Suprapubic skin (tissue), 4 donors: ENCODE data around the gene FRZB. TPM values are rescaled to one million over a fixed set of nuclear protein-coding genes. Genes with fewer than 3 reads are reported as not detected.

Source experiments
- DNase-seq, 2 donors: peaks; one replicate each; pipeline ENCODE4 v3.0.0-alpha.2; 2019; ENCODE audit warnings: low spot score in 2 of 2
- H3K27ac ChIP-seq: fragments of 200-600 bp; sonication (generic); one replicate; pipeline ENCODE4 v1.5.1; 2019
- H3K27me3 ChIP-seq: fragments of 200-600 bp; sonication (generic); one replicate; pipeline ENCODE4 v1.5.1; 2019
- H3K36me3 ChIP-seq: fragments of 200-600 bp; sonication (generic); one replicate; pipeline ENCODE4 v1.5.1; 2019
- H3K4me1 ChIP-seq: fragments of 200-600 bp; sonication (generic); one replicate; pipeline ENCODE4 v1.5.1; 2019
- H3K4me3 ChIP-seq: fragments of 200-600 bp; sonication (generic); one replicate; pipeline ENCODE4 v1.5.1; 2019; ENCODE audit warnings: mild to moderate bottlenecking
- H3K9me3 ChIP-seq: fragments of 200-600 bp; sonication (generic); one replicate; pipeline ENCODE4 v1.5.1; 2019
- CTCF ChIP-seq, 2 donors: fragments of 200-600 bp in 1 of 2; fragments of 450-650 bp in 1 of 2; sonication (generic) in 1 of 2; IDR thresholded peaks; one replicate each; pipeline ENCODE4 v1.5.1; 2016 to 2019; ENCODE audit warnings: antibody characterized with exemption in 2 of 2, mild to moderate bottlenecking in 1 of 2, moderate library complexity in 1 of 2
- EP300 ChIP-seq: sonication (generic); formaldehyde crosslinking; IDR thresholded peaks from one replicate; pipeline ENCODE4 v1.6.1; 2017; ENCODE audit warnings: antibody characterized with exemption
- POLR2A ChIP-seq, 2 donors: fragments of 450-650 bp; IDR thresholded peaks; one replicate each; pipeline ENCODE4 v1.6.1; 2017; ENCODE audit warnings: antibody characterized with exemption in 2 of 2, mild to moderate bottlenecking in 2 of 2, moderate library complexity in 2 of 2
- POLR2AphosphoS5 ChIP-seq, 3 donors: sonication (generic); formaldehyde crosslinking; IDR thresholded peaks; one replicate each; pipeline ENCODE4 v1.6.1; 2017; ENCODE audit warnings: antibody characterized with exemption in 3 of 3
- WGBS: methylation state at CpG from one replicate; pipeline ENCODE4 v1.1.5; 2018; 5-methylcytosine and 5-hydroxymethylcytosine counted together
- total RNA-seq, 4 donors: library from RNA; depleted of rRNA; stranded (reverse); fragments of >200 nt; gene quantifications; one replicate each; pipeline ENCODE4 v1.1.0, GENCODE V29; 2016

FRZB gene
- total RNA-seq, 4 donors from 2014 or later: 10.7 to 20.3 (median 13.4) TPM

- Histone ChIP-seq H3K36me3 (no peaks in the 10 kb centered on the region), H3K27ac (no peak overlapping the region), H3K4me1 (no peaks in the 10 kb centered on the region), H3K4me3 (no peak overlapping the region), H3K27me3 (no peaks in the 10 kb centered on the region), H3K9me3 (no peaks in the 10 kb centered on the region)
- TF ChIP-seq POLR2AphosphoS5 (IDR thresholded peaks at IDR 0.05) (no peak), EP300 (no peak), CTCF (IDR thresholded peaks at IDR 0.05) (no peak), POLR2A (IDR thresholded peaks at IDR 0.05) (no peak)
- DNase-seq: no peak
- WGBS: 71% methylated on average over 2 of the region's 2 CpGs
Observed at GRCh38 chr2:182817558-182817957, 48.9 kb downstream of the FRZB start.

GRCh38 chr2:182816866-182817265 is 49.6 kb downstream of the FRZB start:
- DNase-seq: no peak
- H3K27me3 ChIP-seq: no peaks in the 10 kb centered on the region
- H3K4me1 ChIP-seq: no peaks in the 10 kb centered on the region
- H3K36me3 ChIP-seq: no peaks in the 10 kb centered on the region
- no peaks in the 10 kb centered on the region for H3K9me3 ChIP-seq
- no peak overlapping the region for H3K4me3 ChIP-seq
- H3K27ac ChIP-seq: no peak overlapping the region
- TF ChIP-seq POLR2AphosphoS5 (IDR thresholded peaks at IDR 0.05) (no peak), POLR2A (IDR thresholded peaks at IDR 0.05) (no peak), EP300 (no peak), CTCF (IDR thresholded peaks at IDR 0.05) (no peak)

GRCh38 chr2:182814804-182815203 is 51.6 kb downstream of the FRZB start:
- H3K27me3 ChIP-seq: no peaks in the 10 kb centered on the region
- WGBS: 75% methylated on average over 3 of the region's 3 CpGs
- no peaks in the 10 kb centered on the region for H3K36me3 ChIP-seq
- no peaks in the 10 kb centered on the region for H3K9me3 ChIP-seq
- H3K4me1 ChIP-seq: no peaks in the 10 kb centered on the region
- H3K27ac ChIP-seq: no peak overlapping the region
- no peak overlapping the region for H3K4me3 ChIP-seq
- no peak for TF ChIP-seq POLR2AphosphoS5 (IDR thresholded peaks at IDR 0.05)
- no peak for TF ChIP-seq EP300
- TF ChIP-seq POLR2A (IDR thresholded peaks at IDR 0.05): no peak
- no peak for TF ChIP-seq CTCF (IDR thresholded peaks at IDR 0.05)
- DNase-seq: no peak

GRCh38 chr2:182814380-182814779 is 52.1 kb downstream of the FRZB start:
- TF ChIP-seq CTCF (IDR thresholded peaks at IDR 0.05): no peak
- TF ChIP-seq EP300: no peak
- no peak for TF ChIP-seq POLR2A (IDR thresholded peaks at IDR 0.05)
- TF ChIP-seq POLR2AphosphoS5 (IDR thresholded peaks at IDR 0.05): no peak
- no peaks in the 10 kb centered on the region for H3K27me3 ChIP-seq
- no peak overlapping the region for H3K27ac ChIP-seq
- H3K4me1 ChIP-seq: no peaks in the 10 kb centered on the region
- no peak overlapping the region for H3K4me3 ChIP-seq
- H3K9me3 ChIP-seq: no peaks in the 10 kb centered on the region
- WGBS: 82% methylated on average over 6 of the region's 6 CpGs
- no peaks in the 10 kb centered on the region for H3K36me3 ChIP-seq
- no peak for DNase-seq

- WGBS: 76% methylated on average over 3 of the region's 3 CpGs
- Histone ChIP-seq H3K27ac (no peak overlapping the region), H3K27me3 (no peaks in the 10 kb centered on the region), H3K36me3 (no peaks in the 10 kb centered on the region), H3K4me1 (no peaks in the 10 kb centered on the region), H3K9me3 (no peaks in the 10 kb centered on the region), H3K4me3 (no peak overlapping the region)
- no peak for DNase-seq
- no peak for TF ChIP-seq POLR2A (IDR thresholded peaks at IDR 0.05)
- TF ChIP-seq POLR2AphosphoS5 (IDR thresholded peaks at IDR 0.05): no peak
- TF ChIP-seq EP300: no peak
- no peak for TF ChIP-seq CTCF (IDR thresholded peaks at IDR 0.05)
Observed at GRCh38 chr2:182810087-182810486, 56.4 kb downstream of the FRZB start.
